WTC11 (cell line): ENCODE measurements around the gene R3HCC1L. TPM values are rescaled to one million over a fixed set of nuclear protein-coding genes. Genes with fewer than 3 reads are reported as not detected.

Experiments
- ATAC-seq: fragments of 200-7000 bp; cut with Tn5 transposase; 2 replicates; pipeline ENCODE4 v1.10.0; 2021; ENCODE audit warnings: mild to moderate bottlenecking, moderate library complexity
- CTCF ChIA-PET: fragments of 300-600 bp; sonication (Branson Sonifier 250); formaldehyde crosslinking; loops from one replicate; lab custom pipeline; 2021; ENCODE audit warnings: antibody characterized with exemption; lab: Charles Lee
- POLR2A ChIA-PET: fragments of 350-600 bp; sonication (Branson Sonifier 250); formaldehyde crosslinking; loops from one replicate; lab custom pipeline; 2021; ENCODE audit warnings: antibody characterized with exemption; lab: Charles Lee
- DNase-seq: peaks from one replicate; pipeline ENCODE4 v3.0.0; 2021; ENCODE audit warnings: low spot score
- H3K27ac Mint-ChIP-seq: 2 replicates; pipeline ENCODE4 v1.8.0; 2021; ENCODE audit warnings: mixed read lengths
- H3K27me3 Mint-ChIP-seq: 2 replicates; pipeline ENCODE4 v1.8.0; 2021; ENCODE audit warnings: low read depth, mild to moderate bottlenecking, moderate library complexity, mixed read lengths
- H3K36me3 Mint-ChIP-seq: 2 replicates; pipeline ENCODE4 v1.8.0; 2021; ENCODE audit warnings: mixed read lengths
- H3K4me1 Mint-ChIP-seq: 2 replicates; pipeline ENCODE4 v1.8.0; 2022; ENCODE audit warnings: mixed read lengths
- H3K4me3 Mint-ChIP-seq: 2 replicates; pipeline ENCODE4 v1.8.0; 2021; ENCODE audit warnings: mild to moderate bottlenecking, moderate library complexity, mixed read lengths
- H3K9me3 Mint-ChIP-seq: 2 replicates; pipeline ENCODE4 v1.8.0; 2021; ENCODE audit warnings: mixed read lengths
- ETV6 ChIP-seq: sonication (generic); formaldehyde crosslinking; IDR thresholded peaks from 2 replicates; pipeline ENCODE4 v1.8.1; 2022; ENCODE audit warnings: mild to moderate bottlenecking, missing genetic modification reagents
- KAT7 ChIP-seq: sonication (generic); formaldehyde crosslinking; IDR thresholded peaks from 2 replicates; pipeline ENCODE4 v1.8.1; 2023; ENCODE audit warnings: missing genetic modification reagents, mild to moderate bottlenecking, borderline replicate concordance
- MXD4 ChIP-seq: fragments of 250-450 bp; sonication (Bioruptor Pico); IDR thresholded peaks from 2 replicates; pipeline ENCODE4 v1.8.0; 2021; ENCODE audit warnings: mild to moderate bottlenecking, moderate library complexity, borderline replicate concordance
- MYBL2 ChIP-seq: sonication (generic); formaldehyde crosslinking; IDR thresholded peaks from 2 replicates; pipeline ENCODE4 v1.8.1; 2023; ENCODE audit warnings: mild to moderate bottlenecking, moderate library complexity, missing genetic modification reagents
- NFE2L1 ChIP-seq: sonication (generic); formaldehyde crosslinking; IDR thresholded peaks from 2 replicates; pipeline ENCODE4 v1.8.1; 2023; ENCODE audit warnings: missing genetic modification reagents
- NR1H2 ChIP-seq: sonication (generic); formaldehyde crosslinking; IDR thresholded peaks from 2 replicates; pipeline ENCODE4 v1.9.0; 2021; ENCODE audit warnings: mild to moderate bottlenecking, moderate library complexity, missing genetic modification reagents
- PRRX2 ChIP-seq: fragments of 250-450 bp; sonication (Bioruptor Pico); IDR thresholded peaks from 2 replicates; pipeline ENCODE4 v1.8.0; 2021; ENCODE audit warnings: mild to moderate bottlenecking
- ZNF138 ChIP-seq: sonication (generic); formaldehyde crosslinking; conservative IDR thresholded peaks from 2 replicates; pipeline ENCODE4 v1.8.1; 2022; ENCODE audit warnings: mild to moderate bottlenecking, moderate library complexity, missing genetic modification reagents
- ZNF232 ChIP-seq: sonication (generic); formaldehyde crosslinking; IDR thresholded peaks from 2 replicates; pipeline ENCODE4 v1.8.0; 2022; ENCODE audit warnings: mild to moderate bottlenecking, missing genetic modification reagents
- total RNA-seq: library from RNA; stranded (reverse); gene quantifications from 3 replicates; pipeline ENCODE4 v1.2.3, GENCODE V29; 2021
- TF ChIP-seq, protein P1 (sequence below): sonication (generic); formaldehyde crosslinking; IDR thresholded peaks from 2 replicates; pipeline ENCODE4 v1.8.1; 2022; ENCODE audit warnings: low read depth, mild to moderate bottlenecking, moderate library complexity, missing genetic modification reagents, borderline replicate concordance
- TF ChIP-seq, protein P2 (sequence below): sonication (generic); formaldehyde crosslinking; IDR thresholded peaks from 2 replicates; pipeline ENCODE4 v1.8.0; 2023; ENCODE audit warnings: missing genetic modification reagents, mild to moderate bottlenecking, borderline replicate concordance
- TF ChIP-seq, protein P3 (sequence below): fragments of 250-450 bp; sonication (Bioruptor Pico); IDR thresholded peaks from 2 replicates; pipeline ENCODE4 v1.9.0; 2021; ENCODE audit warnings: mild to moderate bottlenecking
- TF ChIP-seq, protein P4 (sequence below): sonication (generic); formaldehyde crosslinking; IDR thresholded peaks from 2 replicates; pipeline ENCODE4 v1.8.1; 2022; ENCODE audit warnings: missing genetic modification reagents, borderline replicate concordance
- TF ChIP-seq, protein P5 (sequence below): sonication (generic); formaldehyde crosslinking; IDR thresholded peaks from 2 replicates; pipeline ENCODE4 v1.8.1; 2022; ENCODE audit warnings: mild to moderate bottlenecking, missing genetic modification reagents, moderate library complexity, borderline replicate concordance

The R3HCC1L gene
- total RNA-seq, 1 experiment from 2014 or later, result 14.7 TPM

DNA sequence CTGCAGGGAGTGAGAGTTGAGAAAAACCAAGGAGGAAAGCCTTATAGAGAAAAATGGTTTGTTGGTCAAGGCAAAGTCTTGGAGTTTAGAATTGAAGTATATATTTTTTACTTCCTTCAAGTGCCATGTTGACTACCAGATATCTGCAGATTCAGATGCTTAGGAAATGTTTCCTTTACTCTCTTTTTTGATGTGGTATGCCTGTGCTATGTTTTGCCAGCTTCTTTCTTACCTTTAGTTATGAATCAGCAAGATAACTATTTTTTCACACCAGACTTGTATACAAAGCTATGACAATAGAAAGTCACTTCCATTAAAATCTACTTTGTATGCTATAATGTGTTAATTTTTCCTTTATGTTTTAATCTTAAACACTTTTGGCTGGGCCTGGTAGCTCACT is 3.6 kb downstream of the R3HCC1L start (continued):
- TF ChIP-seq, protein P1, sequence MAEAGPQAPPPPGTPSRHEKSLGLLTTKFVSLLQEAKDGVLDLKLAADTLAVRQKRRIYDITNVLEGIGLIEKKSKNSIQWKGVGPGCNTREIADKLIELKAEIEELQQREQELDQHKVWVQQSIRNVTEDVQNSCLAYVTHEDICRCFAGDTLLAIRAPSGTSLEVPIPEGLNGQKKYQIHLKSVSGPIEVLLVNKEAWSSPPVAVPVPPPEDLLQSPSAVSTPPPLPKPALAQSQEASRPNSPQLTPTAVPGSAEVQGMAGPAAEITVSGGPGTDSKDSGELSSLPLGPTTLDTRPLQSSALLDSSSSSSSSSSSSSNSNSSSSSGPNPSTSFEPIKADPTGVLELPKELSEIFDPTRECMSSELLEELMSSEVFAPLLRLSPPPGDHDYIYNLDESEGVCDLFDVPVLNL (CRISPR knock-in tag), result no peak
- TF ChIP-seq ZNF138 (CRISPR knock-in tag), result no peak
- no peak for TF ChIP-seq ETV6 (CRISPR knock-in tag)
- TF ChIP-seq PRRX2 (CRISPR knock-in tag), result no peak

DNA sequence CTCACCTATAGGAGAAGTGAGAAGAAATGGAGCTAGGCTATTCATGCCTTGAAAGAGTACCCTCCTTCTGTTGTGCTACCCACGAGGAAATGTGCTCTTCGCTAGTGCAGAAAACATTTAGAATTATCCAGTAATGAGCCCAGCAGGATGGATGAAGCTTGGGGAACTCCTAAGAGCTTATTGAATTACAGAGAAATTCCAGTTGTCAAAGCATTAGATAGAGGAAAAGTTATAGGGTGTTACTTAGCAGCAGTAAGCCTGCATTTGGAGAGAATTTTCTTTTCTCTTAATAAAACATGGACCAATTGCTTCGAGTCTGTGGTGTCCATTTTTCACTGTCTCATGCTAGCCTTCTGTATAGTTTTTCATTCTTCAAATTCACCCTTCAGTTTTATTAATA is 5.0 kb downstream of the R3HCC1L start:
- H3K4me1 Mint-ChIP-seq, result peaks cover 40% of the 10 kb centered on the region
- H3K27ac Mint-ChIP-seq, result no peak overlapping the region
- ATAC-seq, result no peak
- no peak overlapping the region for H3K4me3 Mint-ChIP-seq
- CTCF ChIA-PET, result no interaction called here
- H3K27me3 Mint-ChIP-seq, result no peaks in the 10 kb centered on the region
- no peaks in the 10 kb centered on the region for H3K9me3 Mint-ChIP-seq
- DNase-seq, result no peak
- POLR2A ChIA-PET, result interaction anchor here (0.6 kb wide), 1 partner anchor 18 kb away, joined by 4 read pairs; no protein-coding TSS in a partner anchor
- H3K36me3 Mint-ChIP-seq, result no peaks in the 10 kb centered on the region
- TF ChIP-seq, protein P2, sequence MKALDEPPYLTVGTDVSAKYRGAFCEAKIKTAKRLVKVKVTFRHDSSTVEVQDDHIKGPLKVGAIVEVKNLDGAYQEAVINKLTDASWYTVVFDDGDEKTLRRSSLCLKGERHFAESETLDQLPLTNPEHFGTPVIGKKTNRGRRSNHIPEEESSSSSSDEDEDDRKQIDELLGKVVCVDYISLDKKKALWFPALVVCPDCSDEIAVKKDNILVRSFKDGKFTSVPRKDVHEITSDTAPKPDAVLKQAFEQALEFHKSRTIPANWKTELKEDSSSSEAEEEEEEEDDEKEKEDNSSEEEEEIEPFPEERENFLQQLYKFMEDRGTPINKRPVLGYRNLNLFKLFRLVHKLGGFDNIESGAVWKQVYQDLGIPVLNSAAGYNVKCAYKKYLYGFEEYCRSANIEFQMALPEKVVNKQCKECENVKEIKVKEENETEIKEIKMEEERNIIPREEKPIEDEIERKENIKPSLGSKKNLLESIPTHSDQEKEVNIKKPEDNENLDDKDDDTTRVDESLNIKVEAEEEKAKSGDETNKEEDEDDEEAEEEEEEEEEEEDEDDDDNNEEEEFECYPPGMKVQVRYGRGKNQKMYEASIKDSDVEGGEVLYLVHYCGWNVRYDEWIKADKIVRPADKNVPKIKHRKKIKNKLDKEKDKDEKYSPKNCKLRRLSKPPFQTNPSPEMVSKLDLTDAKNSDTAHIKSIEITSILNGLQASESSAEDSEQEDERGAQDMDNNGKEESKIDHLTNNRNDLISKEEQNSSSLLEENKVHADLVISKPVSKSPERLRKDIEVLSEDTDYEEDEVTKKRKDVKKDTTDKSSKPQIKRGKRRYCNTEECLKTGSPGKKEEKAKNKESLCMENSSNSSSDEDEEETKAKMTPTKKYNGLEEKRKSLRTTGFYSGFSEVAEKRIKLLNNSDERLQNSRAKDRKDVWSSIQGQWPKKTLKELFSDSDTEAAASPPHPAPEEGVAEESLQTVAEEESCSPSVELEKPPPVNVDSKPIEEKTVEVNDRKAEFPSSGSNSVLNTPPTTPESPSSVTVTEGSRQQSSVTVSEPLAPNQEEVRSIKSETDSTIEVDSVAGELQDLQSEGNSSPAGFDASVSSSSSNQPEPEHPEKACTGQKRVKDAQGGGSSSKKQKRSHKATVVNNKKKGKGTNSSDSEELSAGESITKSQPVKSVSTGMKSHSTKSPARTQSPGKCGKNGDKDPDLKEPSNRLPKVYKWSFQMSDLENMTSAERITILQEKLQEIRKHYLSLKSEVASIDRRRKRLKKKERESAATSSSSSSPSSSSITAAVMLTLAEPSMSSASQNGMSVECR (CRISPR knock-in tag), result no peak
- no peak for TF ChIP-seq NR1H2 (CRISPR knock-in tag)
- no peak for TF ChIP-seq ZNF232 (CRISPR knock-in tag)
- TF ChIP-seq, protein P3, sequence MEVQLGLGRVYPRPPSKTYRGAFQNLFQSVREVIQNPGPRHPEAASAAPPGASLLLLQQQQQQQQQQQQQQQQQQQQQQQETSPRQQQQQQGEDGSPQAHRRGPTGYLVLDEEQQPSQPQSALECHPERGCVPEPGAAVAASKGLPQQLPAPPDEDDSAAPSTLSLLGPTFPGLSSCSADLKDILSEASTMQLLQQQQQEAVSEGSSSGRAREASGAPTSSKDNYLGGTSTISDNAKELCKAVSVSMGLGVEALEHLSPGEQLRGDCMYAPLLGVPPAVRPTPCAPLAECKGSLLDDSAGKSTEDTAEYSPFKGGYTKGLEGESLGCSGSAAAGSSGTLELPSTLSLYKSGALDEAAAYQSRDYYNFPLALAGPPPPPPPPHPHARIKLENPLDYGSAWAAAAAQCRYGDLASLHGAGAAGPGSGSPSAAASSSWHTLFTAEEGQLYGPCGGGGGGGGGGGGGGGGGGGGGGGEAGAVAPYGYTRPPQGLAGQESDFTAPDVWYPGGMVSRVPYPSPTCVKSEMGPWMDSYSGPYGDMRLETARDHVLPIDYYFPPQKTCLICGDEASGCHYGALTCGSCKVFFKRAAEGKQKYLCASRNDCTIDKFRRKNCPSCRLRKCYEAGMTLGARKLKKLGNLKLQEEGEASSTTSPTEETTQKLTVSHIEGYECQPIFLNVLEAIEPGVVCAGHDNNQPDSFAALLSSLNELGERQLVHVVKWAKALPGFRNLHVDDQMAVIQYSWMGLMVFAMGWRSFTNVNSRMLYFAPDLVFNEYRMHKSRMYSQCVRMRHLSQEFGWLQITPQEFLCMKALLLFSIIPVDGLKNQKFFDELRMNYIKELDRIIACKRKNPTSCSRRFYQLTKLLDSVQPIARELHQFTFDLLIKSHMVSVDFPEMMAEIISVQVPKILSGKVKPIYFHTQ (CRISPR knock-in tag), result no peak
- TF ChIP-seq KAT7 (CRISPR knock-in tag), result no peak
- TF ChIP-seq, all 79 proteins: peak for 0

DNA sequence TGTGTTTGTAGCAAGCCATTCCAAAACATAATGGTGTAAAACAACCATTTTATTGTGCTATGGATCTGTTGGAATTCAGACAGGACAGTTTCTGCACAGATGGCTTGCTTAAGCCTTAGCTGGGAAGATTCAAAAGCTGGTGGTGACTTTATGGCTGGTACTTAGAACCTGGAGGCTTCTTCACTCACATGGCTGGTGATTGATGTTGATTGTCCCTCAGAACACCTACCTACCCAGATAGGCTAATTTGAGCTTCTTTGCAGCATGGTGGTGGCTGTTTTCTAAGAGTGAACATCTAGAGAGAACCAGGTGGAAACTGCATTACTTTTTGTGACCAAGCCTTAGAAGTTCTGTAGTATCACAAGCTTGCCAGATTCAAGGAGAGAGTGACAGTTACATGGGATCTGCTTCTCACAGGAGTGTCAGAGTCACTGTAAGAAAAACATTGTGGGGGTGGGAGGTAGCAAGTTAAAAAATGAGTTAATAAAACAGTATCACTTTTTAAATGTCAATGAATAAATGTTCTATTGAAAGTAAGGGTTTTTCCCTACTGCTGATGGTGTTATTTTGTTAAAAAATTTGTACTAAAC is 7.1 kb downstream of the R3HCC1L start:
- H3K4me1 Mint-ChIP-seq, result peaks cover 33% of the 10 kb centered on the region
- CTCF ChIA-PET, result interaction anchor here (1.0 to 1.3 kb wide), 2 partner anchors 29 to 227 kb away, joined by 3 to 5 read pairs; no protein-coding TSS in a partner anchor

More for the DNA sequence above, 7.1 kb downstream of the R3HCC1L start:
- peaks cover 4% of the 10 kb centered on the region for H3K9me3 Mint-ChIP-seq
- DNase-seq (no peak), ATAC-seq (no peak)
- H3K36me3 Mint-ChIP-seq, result peaks cover 7% of the 10 kb centered on the region
- H3K4me3 Mint-ChIP-seq, result no peak overlapping the region
- H3K27me3 Mint-ChIP-seq, result no peaks in the 10 kb centered on the region
- TF ChIP-seq, protein P4, sequence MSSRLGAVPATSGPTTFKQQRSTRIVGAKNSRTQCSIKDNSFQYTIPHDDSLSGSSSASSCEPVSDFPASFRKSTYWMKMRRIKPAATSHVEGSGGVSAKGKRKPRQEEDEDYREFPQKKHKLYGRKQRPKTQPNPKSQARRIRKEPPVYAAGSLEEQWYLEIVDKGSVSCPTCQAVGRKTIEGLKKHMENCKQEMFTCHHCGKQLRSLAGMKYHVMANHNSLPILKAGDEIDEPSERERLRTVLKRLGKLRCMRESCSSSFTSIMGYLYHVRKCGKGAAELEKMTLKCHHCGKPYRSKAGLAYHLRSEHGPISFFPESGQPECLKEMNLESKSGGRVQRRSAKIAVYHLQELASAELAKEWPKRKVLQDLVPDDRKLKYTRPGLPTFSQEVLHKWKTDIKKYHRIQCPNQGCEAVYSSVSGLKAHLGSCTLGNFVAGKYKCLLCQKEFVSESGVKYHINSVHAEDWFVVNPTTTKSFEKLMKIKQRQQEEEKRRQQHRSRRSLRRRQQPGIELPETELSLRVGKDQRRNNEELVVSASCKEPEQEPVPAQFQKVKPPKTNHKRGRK, result no peak
- TF ChIP-seq NFE2L1, result no peak
- TF ChIP-seq, protein P5, sequence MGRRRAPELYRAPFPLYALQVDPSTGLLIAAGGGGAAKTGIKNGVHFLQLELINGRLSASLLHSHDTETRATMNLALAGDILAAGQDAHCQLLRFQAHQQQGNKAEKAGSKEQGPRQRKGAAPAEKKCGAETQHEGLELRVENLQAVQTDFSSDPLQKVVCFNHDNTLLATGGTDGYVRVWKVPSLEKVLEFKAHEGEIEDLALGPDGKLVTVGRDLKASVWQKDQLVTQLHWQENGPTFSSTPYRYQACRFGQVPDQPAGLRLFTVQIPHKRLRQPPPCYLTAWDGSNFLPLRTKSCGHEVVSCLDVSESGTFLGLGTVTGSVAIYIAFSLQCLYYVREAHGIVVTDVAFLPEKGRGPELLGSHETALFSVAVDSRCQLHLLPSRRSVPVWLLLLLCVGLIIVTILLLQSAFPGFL (CRISPR knock-in tag), result no peak
- TF ChIP-seq MYBL2 (CRISPR knock-in tag), result no peak
- TF ChIP-seq MXD4, result no peak
- H3K27ac Mint-ChIP-seq, result no peak overlapping the region
- POLR2A ChIA-PET, result no interaction called here
